HepG2 (cell line): ENCODE data around the gene SMAP1. TPM values are rescaled to one million over a fixed set of nuclear protein-coding genes. Genes with fewer than 3 reads are reported as not detected.

ENCODE experiments used
- BRCA1 ChIP-seq: sonication (generic); formaldehyde crosslinking; IDR thresholded peaks from 2 replicates; pipeline ENCODE4 v1.4.0; 2020; ENCODE audit warnings: missing genetic modification reagents
- BRD4 ChIP-seq: sonication (generic); formaldehyde crosslinking; IDR thresholded peaks from 2 replicates; pipeline ENCODE4 v1.4.0; 2020; ENCODE audit warnings: missing genetic modification reagents
- HOXA7 ChIP-seq: sonication (generic); formaldehyde crosslinking; IDR thresholded peaks from 2 replicates; pipeline ENCODE4 v1.8.1; 2022; ENCODE audit warnings: mild to moderate bottlenecking, missing genetic modification reagents, moderate library complexity
- KLF9 ChIP-seq: IDR thresholded peaks from 2 replicates; pipeline ENCODE4 v1.6.1; 2016; ENCODE audit warnings: low read depth
- MIER2 ChIP-seq: IDR thresholded peaks from 2 replicates; pipeline ENCODE4 v1.6.1; 2016; ENCODE audit warnings: missing biosample characterization, missing genetic modification reagents
- PCBP2 ChIP-seq: fragments of 200-400 bp; formaldehyde crosslinking; optimal IDR thresholded peaks from 2 replicates; pipeline ENCODE3; 2018; ENCODE audit warnings: low read length, low read depth; ENCODE audit not compliant: poor library complexity, severe bottlenecking
- PHF20 ChIP-seq: sonication (generic); formaldehyde crosslinking; IDR thresholded peaks from 2 replicates; pipeline ENCODE4 v1.5.0; 2020; ENCODE audit warnings: mild to moderate bottlenecking, missing genetic modification reagents
- SIN3B ChIP-seq: fragments of 150-350 bp; IDR thresholded peaks from 2 replicates; pipeline ENCODE4 v1.6.1; 2014; ENCODE audit warnings: low read length
- TEAD3 ChIP-seq: optimal IDR thresholded peaks from 2 replicates; pipeline ENCODE3; 2016; ENCODE audit warnings: borderline replicate concordance
- ZNF10 ChIP-seq: sonication (generic); formaldehyde crosslinking; IDR thresholded peaks from 2 replicates; pipeline ENCODE4 v1.4.0; 2020; ENCODE audit warnings: mild to moderate bottlenecking, low read depth, missing genetic modification reagents, borderline replicate concordance
- ZNF468 ChIP-seq: sonication (generic); formaldehyde crosslinking; IDR thresholded peaks from 2 replicates; pipeline ENCODE4 v1.8.0; 2022; ENCODE audit warnings: mild to moderate bottlenecking, moderate library complexity, missing genetic modification reagents
- ZNF773 ChIP-seq: sonication (generic); formaldehyde crosslinking; IDR thresholded peaks from 2 replicates; pipeline ENCODE4 v1.4.0; 2020; ENCODE audit warnings: missing genetic modification reagents, borderline replicate concordance
- polyA plus RNA-seq, 8 experiments: library from polyadenylated mRNA; depleted of rRNA in 3 of 8; stranded (reverse) in 7 of 8; unstranded in 1 of 8; fragments of >200 nt; fragmentation: Illumina TruSeq in 4 of 8; extraction: Trizol in 4 of 8; gene quantifications; 2 replicates each; pipeline versions ENCODE4 v1.2.1 to v1.2.3, GENCODE V29; 2011 to 2016; ENCODE audit warnings: low read depth in 4 of 8, missing spikeins in 1 of 8, mixed read lengths in 1 of 8; ENCODE audit not compliant: insufficient read depth in 1 of 8
- total RNA-seq, 5 experiments: library from RNA; depleted of rRNA; stranded (reverse); fragments of >200 nt; fragmentation: Illumina TruSeq; extraction: Trizol; gene quantifications; 2 replicates each; pipeline ENCODE4 v1.2.3, GENCODE V29; 2016; ENCODE audit warnings: low read depth in 1 of 5
- TF ChIP-seq, protein P1 (sequence below): sonication (generic); formaldehyde crosslinking; IDR thresholded peaks from 2 replicates; pipeline ENCODE4 v1.4.0; 2020; ENCODE audit warnings: mild to moderate bottlenecking, missing genetic modification reagents
- TF ChIP-seq, protein P2 (sequence below): sonication (generic); formaldehyde crosslinking; IDR thresholded peaks from 2 replicates; pipeline ENCODE4 v1.8.0; 2022; ENCODE audit warnings: mild to moderate bottlenecking, missing genetic modification reagents; ENCODE audit not compliant: insufficient replicate concordance
- TF ChIP-seq, protein P3 (sequence below): sonication (generic); formaldehyde crosslinking; conservative IDR thresholded peaks from 2 replicates; pipeline ENCODE4 v1.5.0; 2020; ENCODE audit warnings: missing genetic modification reagents
- TF ChIP-seq, protein P4 (sequence below): sonication (generic); formaldehyde crosslinking; IDR thresholded peaks from 2 replicates; pipeline ENCODE4 v1.4.0; 2020; ENCODE audit warnings: missing genetic modification reagents, borderline replicate concordance
- TF ChIP-seq, protein P5 (sequence below): sonication (generic); formaldehyde crosslinking; IDR thresholded peaks from 2 replicates; pipeline ENCODE4 v1.4.0; 2020; ENCODE audit warnings: mild to moderate bottlenecking, missing genetic modification reagents

The SMAP1 gene
- total and polyA plus RNA-seq, 2 of the 13 experiments (the other 11 are each of a cell fraction or from before 2014, with no cell fraction given): 13.4 to 17.8 TPM

DNA sequence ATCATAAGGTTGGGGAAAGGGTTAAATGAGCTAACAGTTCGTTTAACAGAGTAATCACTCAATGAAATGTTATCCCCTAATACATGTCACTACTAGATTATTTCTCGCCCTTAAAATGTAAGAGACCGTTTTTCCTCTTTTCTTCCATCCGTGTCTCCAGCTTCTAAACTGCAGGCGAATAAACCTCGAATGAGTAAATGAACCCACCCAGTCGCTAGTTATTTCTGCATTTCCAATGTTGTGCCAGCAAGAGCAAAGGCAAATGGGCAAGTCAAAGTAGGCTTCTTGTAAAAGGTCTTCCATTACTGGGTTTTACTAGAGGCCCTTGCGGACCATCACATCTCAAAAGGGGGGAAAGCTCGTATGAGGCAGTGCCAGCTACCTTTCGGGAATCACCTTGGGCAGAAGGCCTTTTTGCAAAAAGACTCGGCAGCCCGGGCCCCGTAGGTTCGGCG lies 400 bp upstream of the SMAP1 start (continued):
- TF ChIP-seq, protein P1, sequence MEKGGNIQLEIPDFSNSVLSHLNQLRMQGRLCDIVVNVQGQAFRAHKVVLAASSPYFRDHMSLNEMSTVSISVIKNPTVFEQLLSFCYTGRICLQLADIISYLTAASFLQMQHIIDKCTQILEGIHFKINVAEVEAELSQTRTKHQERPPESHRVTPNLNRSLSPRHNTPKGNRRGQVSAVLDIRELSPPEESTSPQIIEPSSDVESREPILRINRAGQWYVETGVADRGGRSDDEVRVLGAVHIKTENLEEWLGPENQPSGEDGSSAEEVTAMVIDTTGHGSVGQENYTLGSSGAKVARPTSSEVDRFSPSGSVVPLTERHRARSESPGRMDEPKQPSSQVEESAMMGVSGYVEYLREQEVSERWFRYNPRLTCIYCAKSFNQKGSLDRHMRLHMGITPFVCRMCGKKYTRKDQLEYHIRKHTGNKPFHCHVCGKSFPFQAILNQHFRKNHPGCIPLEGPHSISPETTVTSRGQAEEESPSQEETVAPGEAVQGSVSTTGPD (CRISPR knock-in tag): no peak
- no peak for TF ChIP-seq BRD4 (CRISPR knock-in tag)
- TF ChIP-seq, protein P2, sequence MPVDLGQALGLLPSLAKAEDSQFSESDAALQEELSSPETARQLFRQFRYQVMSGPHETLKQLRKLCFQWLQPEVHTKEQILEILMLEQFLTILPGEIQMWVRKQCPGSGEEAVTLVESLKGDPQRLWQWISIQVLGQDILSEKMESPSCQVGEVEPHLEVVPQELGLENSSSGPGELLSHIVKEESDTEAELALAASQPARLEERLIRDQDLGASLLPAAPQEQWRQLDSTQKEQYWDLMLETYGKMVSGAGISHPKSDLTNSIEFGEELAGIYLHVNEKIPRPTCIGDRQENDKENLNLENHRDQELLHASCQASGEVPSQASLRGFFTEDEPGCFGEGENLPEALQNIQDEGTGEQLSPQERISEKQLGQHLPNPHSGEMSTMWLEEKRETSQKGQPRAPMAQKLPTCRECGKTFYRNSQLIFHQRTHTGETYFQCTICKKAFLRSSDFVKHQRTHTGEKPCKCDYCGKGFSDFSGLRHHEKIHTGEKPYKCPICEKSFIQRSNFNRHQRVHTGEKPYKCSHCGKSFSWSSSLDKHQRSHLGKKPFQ (CRISPR knock-in tag): no peak
- TF ChIP-seq ZNF10 (CRISPR knock-in tag): no peak
- no peak for TF ChIP-seq BRCA1 (CRISPR knock-in tag)
- TF ChIP-seq, protein P3, sequence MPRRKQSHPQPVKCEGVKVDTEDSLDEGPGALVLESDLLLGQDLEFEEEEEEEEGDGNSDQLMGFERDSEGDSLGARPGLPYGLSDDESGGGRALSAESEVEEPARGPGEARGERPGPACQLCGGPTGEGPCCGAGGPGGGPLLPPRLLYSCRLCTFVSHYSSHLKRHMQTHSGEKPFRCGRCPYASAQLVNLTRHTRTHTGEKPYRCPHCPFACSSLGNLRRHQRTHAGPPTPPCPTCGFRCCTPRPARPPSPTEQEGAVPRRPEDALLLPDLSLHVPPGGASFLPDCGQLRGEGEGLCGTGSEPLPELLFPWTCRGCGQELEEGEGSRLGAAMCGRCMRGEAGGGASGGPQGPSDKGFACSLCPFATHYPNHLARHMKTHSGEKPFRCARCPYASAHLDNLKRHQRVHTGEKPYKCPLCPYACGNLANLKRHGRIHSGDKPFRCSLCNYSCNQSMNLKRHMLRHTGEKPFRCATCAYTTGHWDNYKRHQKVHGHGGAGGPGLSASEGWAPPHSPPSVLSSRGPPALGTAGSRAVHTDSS: no peak
- TF ChIP-seq, protein P4, sequence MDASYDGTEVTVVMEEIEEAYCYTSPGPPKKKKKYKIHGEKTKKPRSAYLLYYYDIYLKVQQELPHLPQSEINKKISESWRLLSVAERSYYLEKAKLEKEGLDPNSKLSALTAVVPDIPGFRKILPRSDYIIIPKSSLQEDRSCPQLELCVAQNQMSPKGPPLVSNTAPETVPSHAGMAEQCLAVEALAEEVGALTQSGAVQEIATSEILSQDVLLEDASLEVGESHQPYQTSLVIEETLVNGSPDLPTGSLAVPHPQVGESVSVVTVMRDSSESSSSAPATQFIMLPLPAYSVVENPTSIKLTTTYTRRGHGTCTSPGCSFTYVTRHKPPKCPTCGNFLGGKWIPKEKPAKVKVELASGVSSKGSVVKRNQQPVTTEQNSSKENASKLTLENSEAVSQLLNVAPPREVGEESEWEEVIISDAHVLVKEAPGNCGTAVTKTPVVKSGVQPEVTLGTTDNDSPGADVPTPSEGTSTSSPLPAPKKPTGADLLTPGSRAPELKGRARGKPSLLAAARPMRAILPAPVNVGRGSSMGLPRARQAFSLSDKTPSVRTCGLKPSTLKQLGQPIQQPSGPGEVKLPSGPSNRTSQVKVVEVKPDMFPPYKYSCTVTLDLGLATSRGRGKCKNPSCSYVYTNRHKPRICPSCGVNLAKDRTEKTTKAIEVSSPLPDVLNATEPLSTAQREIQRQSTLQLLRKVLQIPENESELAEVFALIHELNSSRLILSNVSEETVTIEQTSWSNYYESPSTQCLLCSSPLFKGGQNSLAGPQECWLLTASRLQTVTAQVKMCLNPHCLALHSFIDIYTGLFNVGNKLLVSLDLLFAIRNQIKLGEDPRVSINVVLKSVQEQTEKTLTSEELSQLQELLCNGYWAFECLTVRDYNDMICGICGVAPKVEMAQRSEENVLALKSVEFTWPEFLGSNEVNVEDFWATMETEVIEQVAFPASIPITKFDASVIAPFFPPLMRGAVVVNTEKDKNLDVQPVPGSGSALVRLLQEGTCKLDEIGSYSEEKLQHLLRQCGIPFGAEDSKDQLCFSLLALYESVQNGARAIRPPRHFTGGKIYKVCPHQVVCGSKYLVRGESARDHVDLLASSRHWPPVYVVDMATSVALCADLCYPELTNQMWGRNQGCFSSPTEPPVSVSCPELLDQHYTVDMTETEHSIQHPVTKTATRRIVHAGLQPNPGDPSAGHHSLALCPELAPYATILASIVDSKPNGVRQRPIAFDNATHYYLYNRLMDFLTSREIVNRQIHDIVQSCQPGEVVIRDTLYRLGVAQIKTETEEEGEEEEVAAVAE (CRISPR knock-in tag): 0 out of 2 replicates have a peak, but pooled peaks have one; percentile 25
- TF ChIP-seq PCBP2: no peak
- no peak for TF ChIP-seq ZNF773 (CRISPR knock-in tag)
- TF ChIP-seq KLF9: no peak
- TF ChIP-seq, protein P5, sequence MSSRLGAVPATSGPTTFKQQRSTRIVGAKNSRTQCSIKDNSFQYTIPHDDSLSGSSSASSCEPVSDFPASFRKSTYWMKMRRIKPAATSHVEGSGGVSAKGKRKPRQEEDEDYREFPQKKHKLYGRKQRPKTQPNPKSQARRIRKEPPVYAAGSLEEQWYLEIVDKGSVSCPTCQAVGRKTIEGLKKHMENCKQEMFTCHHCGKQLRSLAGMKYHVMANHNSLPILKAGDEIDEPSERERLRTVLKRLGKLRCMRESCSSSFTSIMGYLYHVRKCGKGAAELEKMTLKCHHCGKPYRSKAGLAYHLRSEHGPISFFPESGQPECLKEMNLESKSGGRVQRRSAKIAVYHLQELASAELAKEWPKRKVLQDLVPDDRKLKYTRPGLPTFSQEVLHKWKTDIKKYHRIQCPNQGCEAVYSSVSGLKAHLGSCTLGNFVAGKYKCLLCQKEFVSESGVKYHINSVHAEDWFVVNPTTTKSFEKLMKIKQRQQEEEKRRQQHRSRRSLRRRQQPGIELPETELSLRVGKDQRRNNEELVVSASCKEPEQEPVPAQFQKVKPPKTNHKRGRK (CRISPR knock-in tag): no peak
- TF ChIP-seq MIER2 (CRISPR knock-in tag): no peak
- no peak for TF ChIP-seq PHF20 (CRISPR knock-in tag)
- no peak for TF ChIP-seq TEAD3 (CRISPR knock-in tag)
- no peak for TF ChIP-seq HOXA7 (CRISPR knock-in tag)
- TF ChIP-seq SIN3B: no peak
- no peak for TF ChIP-seq ZNF468
